GM21423 (cell line): ENCODE measurements around the gene CEP97.
A peak's percentile ranks its signal among the peaks of the same experiment; 100 is the strongest.
"Not testable (repeated sequence)": the region's sequence is repeated elsewhere in the genome, so short reads cannot be mapped to it uniquely, and the experiment has no call there.

Source experiments
- ATAC-seq: cut with Tn5 transposase; IDR thresholded peaks from one replicate; pipeline ENCODE4 v1.9.1; 2021; ENCODE audit warnings: mild to moderate bottlenecking, moderate library complexity; ENCODE audit not compliant: unreplicated experiment

The CEP97 gene

GRCh38 chr3:101701696-101702634 is 22.4 kb upstream of the CEP97 start:
- peak; percentile 9 for ATAC-seq

- no peak for ATAC-seq
Observed at GRCh38 chr3:101702726-101703125, 21.7 kb upstream of the CEP97 start.

GRCh38 chr3:101703169-101703568 is 21.2 kb upstream of the CEP97 start:
- no peak for ATAC-seq

GRCh38 chr3:101704639-101705038 is 19.8 kb upstream of the CEP97 start:
- ATAC-seq, result not testable (repeated sequence)

- ATAC-seq, result no peak
Observed at GRCh38 chr3:101709126-101709525, 15.3 kb upstream of the CEP97 start.

- no peak for ATAC-seq
Observed at GRCh38 chr3:101718455-101718854, 6.0 kb upstream of the CEP97 start.

GRCh38 chr3:101719604-101720185 is 4.7 kb upstream of the CEP97 start:
- no peak for ATAC-seq

GRCh38 chr3:101720851-101721840 is 3.3 kb upstream of the CEP97 start:
- ATAC-seq, result no peak

GRCh38 chr3:101722394-101723173 is 1.8 kb upstream of the CEP97 start:
- peak; percentile 50 for ATAC-seq

GRCh38 chr3:101725194-101725889 is 928 bp downstream of the CEP97 start:
- peak; percentile 8 for ATAC-seq

GRCh38 chr3:101725890-101726275 is 1.5 kb downstream of the CEP97 start:
- ATAC-seq, result no peak

- no peak for ATAC-seq
Observed at GRCh38 chr3:101729586-101729985, 5.2 kb downstream of the CEP97 start.

GRCh38 chr3:101730839-101731238 is 6.4 kb downstream of the CEP97 start:
- ATAC-seq, result no peak

GRCh38 chr3:101732240-101732641 is 7.8 kb downstream of the CEP97 start:
- ATAC-seq, result no peak

GRCh38 chr3:101735833-101736232 is 11.4 kb downstream of the CEP97 start:
- ATAC-seq, result no peak

GRCh38 chr3:101741914-101742313 is 17.5 kb downstream of the CEP97 start:
- not testable (repeated sequence) for ATAC-seq

- ATAC-seq, result no peak
Observed at GRCh38 chr3:101744811-101745210, 20.4 kb downstream of the CEP97 start.

GRCh38 chr3:101745934-101746333 is 21.5 kb downstream of the CEP97 start:
- not testable (repeated sequence) for ATAC-seq

- ATAC-seq, result not testable (repeated sequence)
Observed at GRCh38 chr3:101753386-101754113, 29.1 kb downstream of the CEP97 start.
